Colon (tissue), 2 donors: Measurements from ENCODE around the gene ZDHHC22.

Experiments used
- FAIRE-seq: peaks from 2 replicates; lab custom pipeline; 2012; peaks lifted over from hg19 to GRCh38; lab: Jason Lieb, UNC
- donor health status: control.
- donor health status: control.

Gene ZDHHC22

GRCh38 chr14:77126461-77126990, 15.1 kb downstream of the ZDHHC22 start:
- no peak for FAIRE-seq

- no peak for FAIRE-seq
Measured at GRCh38 chr14:77125823-77126325, 15.7 kb downstream of the ZDHHC22 start.

GRCh38 chr14:77125281-77125801, 16.2 kb downstream of the ZDHHC22 start:
- no peak for FAIRE-seq

GRCh38 chr14:77124345-77125280, 17.0 kb downstream of the ZDHHC22 start:
- FAIRE-seq, result no peak

GRCh38 chr14:77123381-77124325, 17.9 kb downstream of the ZDHHC22 start:
- FAIRE-seq, result peak; percentile 51

- FAIRE-seq, result no peak
Measured at GRCh38 chr14:77122526-77123125, 19.0 kb downstream of the ZDHHC22 start.

- FAIRE-seq, result no peak
Measured at GRCh38 chr14:77120771-77121743, 20.5 kb downstream of the ZDHHC22 start.

GRCh38 chr14:77119851-77120250, 21.7 kb downstream of the ZDHHC22 start:
- no peak for FAIRE-seq

GRCh38 chr14:77116172-77116817, 25.3 kb downstream of the ZDHHC22 start:
- no peak for FAIRE-seq

GRCh38 chr14:77114609-77115008, 27.0 kb downstream of the ZDHHC22 start:
- FAIRE-seq, result no peak

GRCh38 chr14:77113644-77114043, 27.9 kb downstream of the ZDHHC22 start:
- no peak for FAIRE-seq

GRCh38 chr14:77111021-77111420, 30.6 kb downstream of the ZDHHC22 start:
- no peak for FAIRE-seq

- no peak for FAIRE-seq
Measured at GRCh38 chr14:77110286-77110685, 31.3 kb downstream of the ZDHHC22 start.

GRCh38 chr14:77109656-77110055, 31.9 kb downstream of the ZDHHC22 start:
- no peak for FAIRE-seq

GRCh38 chr14:77108753-77109152, 32.8 kb downstream of the ZDHHC22 start:
- FAIRE-seq, result no peak

GRCh38 chr14:77107228-77107627, 34.4 kb downstream of the ZDHHC22 start:
- no peak for FAIRE-seq

GRCh38 chr14:77106666-77107065, 34.9 kb downstream of the ZDHHC22 start:
- no peak for FAIRE-seq

- FAIRE-seq, result no peak
Measured at GRCh38 chr14:77105145-77105939, 36.2 kb downstream of the ZDHHC22 start.

GRCh38 chr14:77104393-77104792, 37.2 kb downstream of the ZDHHC22 start:
- FAIRE-seq, result no peak
